Astrocyte (in vitro differentiated cells and primary cell): ENCODE results near the gene BUB3.

Experiments
- EZH2 ChIP-seq: IDR thresholded peaks from 2 replicates; pipeline ENCODE4 v1.6.1; 2012; ENCODE audit warnings: mild to moderate bottlenecking, low read length, inconsistent platforms; ENCODE audit not compliant: insufficient read depth
- TF ChIP-seq, protein P1 (sequence below): IDR thresholded peaks from 2 replicates; pipeline ENCODE4 v1.5.1; 2011; ENCODE audit warnings: low read depth, mild to moderate bottlenecking, inconsistent platforms, low read length, moderate library complexity; ENCODE audit not compliant: insufficient read depth

DNA sequence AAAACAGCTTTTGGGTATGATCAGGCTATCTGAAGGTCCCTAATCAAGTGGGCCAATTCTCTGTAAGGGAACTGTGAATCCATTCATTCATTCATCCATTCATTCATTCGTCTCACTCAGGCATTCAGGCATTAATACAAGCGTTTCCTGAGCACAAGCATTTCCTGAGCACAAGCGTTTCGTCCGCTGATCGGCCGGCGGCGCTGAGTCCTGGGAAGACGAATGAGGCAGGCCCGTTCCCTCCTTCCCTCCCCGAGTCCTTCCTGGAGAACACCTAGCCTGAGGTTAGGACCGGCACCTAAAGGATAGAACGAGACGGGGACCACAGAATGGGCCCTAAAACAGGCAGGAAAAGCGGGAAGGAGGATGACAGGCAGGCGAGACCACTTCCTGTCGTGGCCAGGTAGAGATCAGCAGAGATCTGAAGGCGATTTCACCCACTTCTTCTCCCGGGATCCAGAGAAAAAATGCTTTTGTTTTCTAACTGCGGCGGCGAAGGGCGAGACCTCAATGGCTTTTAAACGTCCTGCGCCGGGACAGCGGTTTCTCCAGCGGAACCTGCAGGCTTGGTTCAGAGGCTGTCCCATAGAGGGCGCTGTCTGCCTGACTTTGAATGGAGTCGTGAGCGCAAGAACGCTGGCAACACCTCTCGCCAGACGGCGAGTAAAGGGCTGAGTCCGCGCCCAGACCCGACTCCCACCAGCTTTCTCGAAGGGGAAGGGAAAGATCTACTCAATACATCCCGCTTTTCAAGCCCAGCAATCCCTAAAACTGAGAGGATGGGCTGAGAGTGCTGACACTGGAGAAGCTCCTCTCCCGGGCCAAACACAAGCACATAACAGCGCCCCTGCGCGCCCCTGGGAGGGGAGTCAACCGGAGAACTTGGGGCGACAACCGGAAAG, 21.4 kb upstream of the BUB3 start:
- peak; percentile 55 for TF ChIP-seq EZH2
- TF ChIP-seq, protein P1, sequence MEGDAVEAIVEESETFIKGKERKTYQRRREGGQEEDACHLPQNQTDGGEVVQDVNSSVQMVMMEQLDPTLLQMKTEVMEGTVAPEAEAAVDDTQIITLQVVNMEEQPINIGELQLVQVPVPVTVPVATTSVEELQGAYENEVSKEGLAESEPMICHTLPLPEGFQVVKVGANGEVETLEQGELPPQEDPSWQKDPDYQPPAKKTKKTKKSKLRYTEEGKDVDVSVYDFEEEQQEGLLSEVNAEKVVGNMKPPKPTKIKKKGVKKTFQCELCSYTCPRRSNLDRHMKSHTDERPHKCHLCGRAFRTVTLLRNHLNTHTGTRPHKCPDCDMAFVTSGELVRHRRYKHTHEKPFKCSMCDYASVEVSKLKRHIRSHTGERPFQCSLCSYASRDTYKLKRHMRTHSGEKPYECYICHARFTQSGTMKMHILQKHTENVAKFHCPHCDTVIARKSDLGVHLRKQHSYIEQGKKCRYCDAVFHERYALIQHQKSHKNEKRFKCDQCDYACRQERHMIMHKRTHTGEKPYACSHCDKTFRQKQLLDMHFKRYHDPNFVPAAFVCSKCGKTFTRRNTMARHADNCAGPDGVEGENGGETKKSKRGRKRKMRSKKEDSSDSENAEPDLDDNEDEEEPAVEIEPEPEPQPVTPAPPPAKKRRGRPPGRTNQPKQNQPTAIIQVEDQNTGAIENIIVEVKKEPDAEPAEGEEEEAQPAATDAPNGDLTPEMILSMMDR = peak; percentile 87
